Neural cell (in vitro differentiated cells): ENCODE results near the gene SLC36A3.

ENCODE experiments used
- CTCF ChIP-seq: fragments of 450-650 bp; IDR thresholded peaks from 2 replicates; pipeline ENCODE4 v1.5.1; 2014; ENCODE audit warnings: antibody characterized with exemption, mild to moderate bottlenecking, moderate library complexity; ENCODE audit not compliant: poor library complexity, severe bottlenecking
- POLR2AphosphoS5 ChIP-seq: IDR thresholded peaks from 2 replicates; pipeline ENCODE4 v1.6.1; 2012

- TF ChIP-seq CTCF = no peak
- no peak for TF ChIP-seq POLR2AphosphoS5
Measured at GRCh38 chr5:151345187-151345807, 41.7 kb upstream of the SLC36A3 start.
